Keratinocyte (primary cell): ENCODE data around the gene SKAP1. TPM values are rescaled to one million over a fixed set of nuclear protein-coding genes. Genes with fewer than 3 reads are reported as not detected.

Experiments
- DNase-seq: peaks from one replicate; pipeline ENCODE4 v3.0.0-alpha.2; 2011; ENCODE audit warnings: low read depth, missing footprints, low spot score
- FAIRE-seq: peaks from 2 replicates; lab custom pipeline; 2011; peaks lifted over from hg19 to GRCh38; lab: Jason Lieb, UNC
- H2AFZ ChIP-seq: 2 replicates; pipeline ENCODE4 v1.6.0; 2012; ENCODE audit warnings: low read length, control low read depth, inconsistent platforms; ENCODE audit not compliant: control insufficient read depth
- H3K27ac ChIP-seq: 2 replicates; pipeline ENCODE4 v1.5.1; 2011; ENCODE audit warnings: low read length; ENCODE audit not compliant: control insufficient read depth, insufficient read depth
- H3K27me3 ChIP-seq: 3 replicates; pipeline ENCODE4 v1.6.0; 2011; ENCODE audit warnings: low read length; ENCODE audit not compliant: control insufficient read depth, insufficient read depth; ENCODE audit errors: extremely low read depth
- H3K36me3 ChIP-seq, 2 experiments: 2 replicates in 1 of 2; 3 replicates in 1 of 2; pipeline ENCODE4 v1.5.1; 2011; ENCODE audit warnings: low read length in 2 of 2, mild to moderate bottlenecking in 1 of 2; ENCODE audit not compliant: control insufficient read depth in 2 of 2, insufficient read depth in 2 of 2; ENCODE audit errors: extremely low read depth in 1 of 2
- H3K4me1 ChIP-seq: 3 replicates; pipeline ENCODE4 v1.5.1; 2011; ENCODE audit warnings: low read length; ENCODE audit not compliant: control insufficient read depth, insufficient read depth; ENCODE audit errors: extremely low read depth
- H3K4me2 ChIP-seq: 3 replicates; pipeline ENCODE4 v1.6.0; 2011; ENCODE audit warnings: low read depth, low read length; ENCODE audit not compliant: control insufficient read depth, insufficient read depth; ENCODE audit errors: extremely low read depth
- H3K4me3 ChIP-seq, 3 experiments: fragments of 200-600 bp in 1 of 3; sonication (generic) in 1 of 3; 2 replicates in 2 of 3; 3 replicates in 1 of 3; pipeline ENCODE4 v1.5.1; 2011 to 2016; ENCODE audit warnings: low read length in 3 of 3, mild to moderate bottlenecking in 3 of 3, control low read depth in 2 of 3, inconsistent platforms in 1 of 3, low read depth in 1 of 3, mixed read lengths in 1 of 3, mixed run types in 1 of 3, moderate library complexity in 1 of 3; ENCODE audit not compliant: control insufficient read depth in 2 of 3, insufficient read depth in 2 of 3; ENCODE audit errors: extremely low read depth in 1 of 3
- H3K79me2 ChIP-seq: 2 replicates; pipeline ENCODE4 v1.6.0; 2012; ENCODE audit warnings: low read length; ENCODE audit not compliant: control insufficient read depth, insufficient read depth
- H3K9ac ChIP-seq: 3 replicates; pipeline ENCODE4 v1.6.0; 2011; ENCODE audit warnings: low read length; ENCODE audit not compliant: control insufficient read depth, insufficient read depth; ENCODE audit errors: extremely low read depth
- H3K9me1 ChIP-seq: 3 replicates; pipeline ENCODE4 v1.6.0; 2011; ENCODE audit warnings: low read length; ENCODE audit not compliant: control insufficient read depth, insufficient read depth; ENCODE audit errors: extremely low read depth
- H3K9me3 ChIP-seq: 2 replicates; pipeline ENCODE4 v1.5.1; 2012; ENCODE audit warnings: low read depth, low read length; ENCODE audit not compliant: control insufficient read depth
- H4K20me1 ChIP-seq: 3 replicates; pipeline ENCODE4 v1.6.0; 2011; ENCODE audit warnings: low read length; ENCODE audit not compliant: control insufficient read depth, insufficient read depth; ENCODE audit errors: extremely low read depth
- CTCF ChIP-seq, 3 experiments: IDR thresholded peaks in 1 of 3; conservative IDR thresholded peaks in 1 of 3; optimal IDR thresholded peaks in 1 of 3; 2 replicates in 2 of 3; 3 replicates in 1 of 3; pipeline versions ENCODE3 to v1.5.1; 2011; ENCODE audit warnings: low read length in 3 of 3, mild to moderate bottlenecking in 3 of 3, moderate library complexity in 2 of 3, control low read depth in 1 of 3, inconsistent platforms in 1 of 3; ENCODE audit not compliant: insufficient read depth in 2 of 3; ENCODE audit errors: extremely low read depth in 1 of 3
- EZH2 ChIP-seq: IDR thresholded peaks from one replicate; pipeline ENCODE4 v1.6.1; 2012; ENCODE audit warnings: inconsistent platforms, mild to moderate bottlenecking, low read length, moderate library complexity
- dilution Hi-C: fragments of 300-500 bp; cut with MboI; formaldehyde crosslinking; loops from one replicate; pipeline ENCODE4 v1.7.0; 2020; ENCODE audit warnings: low sequenced_read_pairs; ENCODE audit not compliant: extremely low pct_ligation_motif_present
- polyA plus RNA-seq, 5 experiments: library from polyadenylated mRNA; depleted of rRNA in 3 of 5; stranded (reverse) in 3 of 5; stranded (forward) in 1 of 5; unstranded in 1 of 5; fragments of >200 nt; gene quantifications; 1 replicate in 1 of 5; 2 replicates in 3 of 5; 3 replicates in 1 of 5; pipeline versions ENCODE4 v1.2.1 to v1.2.3, GENCODE V29; 2011 to 2012; ENCODE audit warnings: missing spikeins in 2 of 5, low read depth in 1 of 5, low replicate concordance in 1 of 5

SKAP1 gene
- polyA plus RNA-seq, 1 donor (not counting 4 experiments of a cell fraction or from before 2014, with no cell fraction given): not detected

- Histone ChIP-seq H3K4me3 (no peak overlapping the region), H3K9ac (no peak overlapping the region), H3K27me3 (no peaks in the 10 kb centered on the region), H4K20me1 (no peaks in the 10 kb centered on the region), H2AFZ (no peak overlapping the region), H3K9me3 (no peaks in the 10 kb centered on the region), H3K79me2 (no peaks in the 10 kb centered on the region), H3K36me3 (peaks cover 19 to 21% of the 10 kb centered on the region in 2 experiments), H3K4me1 (peaks cover 18% of the 10 kb centered on the region), H3K27ac (no peak overlapping the region), H3K9me1 (no peaks in the 10 kb centered on the region), H3K4me2 (no peak overlapping the region)
- TF ChIP-seq EZH2 (no peak), CTCF (optimal IDR thresholded peaks at IDR 0.05 in 1 of 3, IDR thresholded peaks at IDR 0.05 in 1 of 3, conservative IDR thresholded peaks at IDR 0.05 in 1 of 3; ENCODE audit: extremely low read depth in 1 of 3, insufficient read depth in 2 of 3, low read length in 3 of 3) (no peak)
- DNase-seq (no peak), FAIRE-seq (no peak)
- dilution Hi-C loops: no loop called here
Observed at GRCh38 chr17:48123776-48124388, 306.1 kb downstream of the SKAP1 start.

DNA sequence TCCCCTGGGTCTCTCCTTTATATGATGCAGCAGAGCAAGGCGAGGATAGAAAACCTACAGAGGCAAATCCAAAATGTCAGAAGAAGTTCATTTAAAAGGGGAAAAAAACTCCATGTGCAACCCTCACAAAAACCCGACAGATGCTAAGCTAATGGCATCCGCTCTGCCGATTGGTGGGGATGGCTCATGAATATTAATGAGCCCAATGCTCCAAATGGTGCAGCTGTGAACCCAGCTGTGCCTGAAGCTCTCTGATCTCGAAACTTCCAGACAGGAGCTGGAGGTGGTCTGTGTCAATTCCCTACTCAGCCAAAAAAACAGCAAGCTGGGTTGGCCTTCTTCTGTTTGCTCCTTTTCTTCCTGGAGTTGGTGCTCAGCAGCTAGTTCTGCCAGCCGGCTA is 306.9 kb downstream of the SKAP1 start:
- Histone ChIP-seq H3K27ac (no peak overlapping the region), H3K9me3 (no peaks in the 10 kb centered on the region), H3K9me1 (no peaks in the 10 kb centered on the region), H3K36me3 (peaks cover 21% of the 10 kb centered on the region in 2 experiments), H3K4me3 (no peak overlapping the region), H3K9ac (no peak overlapping the region), H3K4me1 (peaks cover 18% of the 10 kb centered on the region), H3K79me2 (no peaks in the 10 kb centered on the region), H4K20me1 (no peaks in the 10 kb centered on the region), H3K4me2 (no peak overlapping the region), H2AFZ (no peak overlapping the region), H3K27me3 (no peaks in the 10 kb centered on the region)
- FAIRE-seq (no peak), DNase-seq (no peak)
- dilution Hi-C loops: no loop called here
- no peak for TF ChIP-seq EZH2
- no peak for TF ChIP-seq CTCF (optimal IDR thresholded peaks at IDR 0.05 in 1 of 3, IDR thresholded peaks at IDR 0.05 in 1 of 3, conservative IDR thresholded peaks at IDR 0.05 in 1 of 3; ENCODE audit: extremely low read depth in 1 of 3, insufficient read depth in 2 of 3, low read length in 3 of 3)
